Regular cardiac myocyte (primary cell): Measurements from ENCODE around the gene ZNF134. TPM values are rescaled to one million over a fixed set of nuclear protein-coding genes. Genes with fewer than 3 reads are reported as not detected.

ENCODE experiments used
- total RNA-seq: library from RNA; depleted of rRNA; stranded (reverse); fragments of >200 nt; gene quantifications from 2 replicates; pipeline ENCODE4 v1.2.3, GENCODE V29; 2014

The ZNF134 gene
- 21.1 and 30.7 TPM in 2 replicates for total RNA-seq

GRCh38 chr19:57613941-57614743, at the start of gene ZNF134:
TSS of gene ZNF134 (plus strand) at chr19:57614242. CDS start at chr19:57619469, 5,227 bp downstream.

GRCh38 chr19:57578487-57579205, 35.4 kb upstream of the ZNF134 start, which contains the start of gene ZNF416:
TSS of gene ZNF416 (minus strand) at chr19:57578911. CDS start at chr19:57578704, 207 bp downstream.

GRCh38 chr19:57583521-57584416, 30.3 kb upstream of the ZNF134 start, which contains the start of gene ZIK1:
TSS of gene ZIK1 (plus strand) at chr19:57584145. CDS start at chr19:57584357, 212 bp downstream.

GRCh38 chr19:57599761-57600383, 14.2 kb upstream of the ZNF134 start, which contains the start of gene ZNF530:
TSS of gene ZNF530 (plus strand) at chr19:57599885. CDS start at chr19:57604346, 4,461 bp downstream.

GRCh38 chr19:57632987-57633831, 19.2 kb downstream of the ZNF134 start, which contains the start of gene ZNF211:
TSS of gene ZNF211 (plus strand) at chr19:57633168. CDS start at chr19:57633347, 179 bp downstream.

GRCh38 chr19:57668635-57669034, 54.6 kb downstream of the ZNF134 start, which contains the start of gene ZSCAN4:
TSS of gene ZSCAN4 (plus strand) at chr19:57668935. CDS start at chr19:57676146, 7,211 bp downstream.

Other genes starting within 250 kb of the ZNF134 start
- gene ZNF548, start 224.4 kb upstream of the ZNF134 start, total RNA-seq, result 17.3 and 38.6 TPM in 2 replicates
- 9.8 and 9.9 TPM in 2 replicates for gene ZNF17, start 203.1 kb upstream of the ZNF134 start, total RNA-seq
- gene ZNF749, start 178.9 kb upstream of the ZNF134 start, total RNA-seq, result 7.0 and 9.8 TPM in 2 replicates
- gene VN1R1, start 157.1 kb upstream of the ZNF134 start, total RNA-seq, result 0.38 and 1.4 TPM in 2 replicates
- 21.5 and 33.3 TPM in 2 replicates for gene ZNF772, start 136.7 kb upstream of the ZNF134 start, total RNA-seq
- 10.7 and 23.1 TPM in 2 replicates for gene ZNF419, start 126.5 kb upstream of the ZNF134 start, total RNA-seq
- gene ZNF773, start 114.3 kb upstream of the ZNF134 start, total RNA-seq, result 24.0 and 44.5 TPM in 2 replicates
- gene ZNF549, start 86.9 kb upstream of the ZNF134 start, total RNA-seq, result 6.5 TPM in 2 replicates
- gene ZNF550, start 54.4 kb upstream of the ZNF134 start, total RNA-seq, result 6.9 and 7.9 TPM in 2 replicates
- gene ZNF416, start 35.3 kb upstream of the ZNF134 start, total RNA-seq, result 6.5 and 6.7 TPM in 2 replicates
- 9.2 and 10.1 TPM in 2 replicates for gene ZIK1, start 30.1 kb upstream of the ZNF134 start, total RNA-seq
- 2.8 and 8.2 TPM in 2 replicates for gene ZNF530, start 14.4 kb upstream of the ZNF134 start, total RNA-seq
- gene ZNF211, start 18.9 kb downstream of the ZNF134 start, total RNA-seq, result 10.5 and 13.5 TPM in 2 replicates
- gene ZSCAN4, start 54.7 kb downstream of the ZNF134 start, total RNA-seq, result not detected in 2 replicates
- 5.1 and 12.1 TPM in 2 replicates for gene ZNF551, start 67.7 kb downstream of the ZNF134 start, total RNA-seq
- 3.1 and 5.1 TPM in 2 replicates for gene ZNF154, start 95.0 kb downstream of the ZNF134 start, total RNA-seq
- gene ZNF671, start 113.4 kb downstream of the ZNF134 start, total RNA-seq, result 10.4 and 12.1 TPM in 2 replicates
- gene ZNF776, start 132.6 kb downstream of the ZNF134 start, total RNA-seq, result 9.0 and 10.2 TPM in 2 replicates
- gene ZNF586, start 155.4 kb downstream of the ZNF134 start, total RNA-seq, result 18.2 and 29.9 TPM in 2 replicates
- 4.2 and 4.4 TPM in 2 replicates for gene ZNF552, start 200.7 kb downstream of the ZNF134 start, total RNA-seq
- gene ZNF587B, start 216.1 kb downstream of the ZNF134 start, total RNA-seq, result 18.6 and 44.9 TPM in 2 replicates
- 24.9 and 35.0 TPM in 2 replicates for gene ZNF587, start 235.6 kb downstream of the ZNF134 start, total RNA-seq